ENCODE results near the gene RGS19.
A peak's percentile ranks its signal among the peaks of the same experiment; 100 is the strongest.

RGS19 gene

DNA sequence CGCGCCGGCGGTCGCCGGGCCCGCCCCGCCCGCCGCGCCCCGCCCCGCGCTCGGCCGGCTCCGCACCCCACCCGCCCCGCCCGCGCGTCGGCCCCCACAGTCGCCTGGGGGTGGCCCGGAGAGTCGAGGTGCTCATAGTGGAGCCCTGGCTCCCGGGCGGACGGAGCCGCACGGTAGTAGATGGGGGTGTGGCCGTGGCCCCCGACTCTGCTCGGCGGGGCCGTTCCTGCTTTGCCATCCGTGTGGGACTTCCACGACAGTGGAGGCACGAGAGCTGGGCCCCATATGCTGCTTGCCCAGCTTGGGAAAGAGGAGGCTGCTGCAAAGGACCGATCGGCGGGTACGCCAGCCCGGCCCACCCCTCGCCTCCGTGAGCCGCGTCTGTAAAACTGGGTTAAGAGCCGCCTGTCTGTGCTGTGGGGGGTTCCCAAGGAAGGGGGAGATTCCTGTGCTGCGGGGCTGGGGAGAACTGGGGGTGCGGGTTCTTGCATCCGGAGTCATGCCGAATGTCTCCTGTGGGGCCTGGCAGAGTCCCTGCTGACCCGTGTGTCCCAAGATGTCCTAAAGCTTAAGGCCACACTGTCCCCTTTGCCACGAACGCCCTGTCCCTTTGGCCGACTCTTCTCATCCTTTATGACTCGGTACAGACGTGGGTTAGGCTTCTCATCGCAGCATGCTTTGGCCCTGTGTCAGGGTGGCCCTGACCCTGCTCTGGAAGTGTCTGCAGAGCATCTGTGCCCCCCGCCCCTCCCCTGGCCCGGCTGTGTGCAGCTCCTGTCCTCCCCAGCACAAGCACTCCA is 895 bp upstream of the RGS19 start, which contains the start of gene OPRL1:
Gene OPRL1, plus strand, starts transcription at position 70 of the 800 bp plus-strand sequence. CDS start 12,639 bp downstream, outside the sequence.
- Mint-ChIP-seq H3K27me3 (ENCODE audit: low read depth, poor library complexity) (peaks cover 41% of the 10 kb centered on the region), H3K4me3 (peak within 1 kb of the TSS; percentile 82), H3K9me3 (no peaks in the 10 kb centered on the region), H3K36me3 (ENCODE audit: low read depth) (no peaks in the 10 kb centered on the region), H3K27ac (peak within 1 kb of the TSS; percentile 39), H3K4me1 (peaks cover 39% of the 10 kb centered on the region)
- TF ChIP-seq CTCF (IDR thresholded peaks at IDR 0.05), result no peak
- DNase-seq, result no peak

DNA sequence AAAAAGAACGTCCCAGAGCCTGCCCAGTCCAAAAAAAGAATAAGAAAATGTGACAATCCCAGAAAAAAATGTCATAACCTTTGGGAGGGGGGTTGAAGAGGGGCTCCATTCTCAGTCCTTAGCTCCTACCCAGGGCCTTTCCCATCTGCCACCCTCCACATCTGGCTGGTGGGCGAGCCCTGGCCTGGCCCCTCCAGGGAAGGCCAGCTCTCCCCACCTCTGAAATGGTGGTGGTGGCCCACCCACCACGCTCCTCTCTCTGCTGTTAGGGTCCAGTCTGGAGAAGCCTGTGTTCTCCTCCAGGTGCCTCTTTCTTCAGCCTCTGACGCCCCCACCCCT is 415 bp downstream of the RGS19 start:
- DNase-seq, result no peak
- peaks cover 29% of the 10 kb centered on the region for H3K27me3 Mint-ChIP-seq (ENCODE audit: low read depth, poor library complexity)
- no peak for TF ChIP-seq CTCF (IDR thresholded peaks at IDR 0.05)
- H3K36me3 Mint-ChIP-seq (ENCODE audit: low read depth), result no peaks in the 10 kb centered on the region
- no peaks in the 10 kb centered on the region for H3K9me3 Mint-ChIP-seq
- H3K4me1 Mint-ChIP-seq, result peaks cover 34% of the 10 kb centered on the region
- peak overlapping the region; percentile 71 for H3K4me3 Mint-ChIP-seq
- H3K27ac Mint-ChIP-seq, result no peak overlapping the region

DNA sequence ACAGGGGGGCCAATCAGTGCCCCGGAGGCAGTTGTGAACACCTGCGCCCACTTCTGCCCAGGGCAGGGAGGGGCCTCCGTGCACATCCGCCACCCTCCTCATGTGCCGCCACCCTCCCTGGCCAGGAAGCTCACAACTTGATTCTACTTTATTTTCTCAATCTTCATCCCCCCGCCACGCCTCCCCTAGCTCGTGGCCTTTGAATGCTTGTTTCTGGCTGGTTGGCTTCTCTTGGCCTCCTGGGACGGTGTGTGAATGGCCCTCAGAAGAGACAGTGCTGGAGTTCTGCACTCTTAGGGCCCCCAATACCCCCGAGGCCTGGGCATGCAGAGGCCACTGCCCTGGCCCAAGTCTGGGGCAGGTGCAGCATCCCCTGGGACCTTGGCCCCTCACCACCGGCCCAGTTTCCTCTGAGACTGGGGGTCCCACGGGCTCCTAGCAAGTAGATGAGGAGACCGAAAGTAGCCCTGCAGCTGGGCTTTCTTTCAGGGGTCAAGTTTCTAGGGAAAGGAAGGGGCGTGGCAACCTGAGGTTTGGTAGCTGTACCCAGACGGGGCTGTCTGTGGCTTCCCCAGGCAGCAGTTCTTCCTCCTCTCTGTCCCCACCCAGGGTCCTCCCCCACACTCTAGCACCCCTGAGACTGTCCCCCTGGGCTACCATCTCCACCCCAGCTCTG is 1.3 kb downstream of the RGS19 start:
- Mint-ChIP-seq H3K4me1 (peaks cover 34% of the 10 kb centered on the region), H3K36me3 (ENCODE audit: low read depth) (no peaks in the 10 kb centered on the region), H3K9me3 (no peaks in the 10 kb centered on the region), H3K4me3 (no peak overlapping the region), H3K27me3 (ENCODE audit: low read depth, poor library complexity) (peaks cover 24% of the 10 kb centered on the region), H3K27ac (no peak overlapping the region)
- no peak for TF ChIP-seq CTCF (IDR thresholded peaks at IDR 0.05)
- DNase-seq, result no peak

DNA sequence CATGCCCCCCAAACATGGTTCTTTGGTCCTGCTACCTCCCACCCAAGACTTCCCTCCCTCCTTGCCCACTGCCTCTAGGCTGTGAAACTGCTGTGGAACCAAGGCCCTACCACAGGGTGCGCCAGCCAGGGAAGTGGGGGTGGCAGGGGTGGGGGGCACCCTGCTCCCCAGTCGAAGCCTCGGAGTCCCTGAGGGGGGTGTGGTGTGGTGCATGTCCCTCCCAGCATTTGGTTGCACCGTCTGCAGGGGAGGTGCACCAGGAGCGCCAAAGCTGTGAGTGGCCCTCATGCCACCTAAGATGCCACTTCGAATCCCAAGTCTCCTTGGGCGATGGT is 1.8 kb downstream of the RGS19 start:
- TF ChIP-seq CTCF (IDR thresholded peaks at IDR 0.05), result no peak
- DNase-seq, result no peak

DNA sequence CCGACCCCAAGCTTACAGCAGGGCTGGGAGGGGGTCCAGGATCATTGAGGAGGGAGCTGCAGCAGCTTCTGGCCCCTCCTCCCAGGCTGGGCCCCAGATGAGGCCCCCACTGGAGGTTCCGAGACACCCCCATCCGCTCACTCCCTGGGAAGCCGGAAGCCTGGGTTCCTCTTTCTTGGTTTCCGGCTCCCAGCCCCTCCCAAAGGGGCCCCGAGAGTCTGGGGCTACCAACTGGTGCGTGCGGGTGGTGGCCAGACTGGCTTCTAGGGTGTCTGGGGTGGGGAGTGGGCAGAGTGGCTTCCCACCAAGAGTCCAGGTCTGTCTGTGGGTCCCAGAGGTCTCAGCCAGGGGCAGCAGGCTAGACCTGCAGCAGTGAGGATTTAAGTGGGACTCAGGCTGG is 2.2 kb downstream of the RGS19 start:
- Mint-ChIP-seq H3K4me3 (no peak overlapping the region), H3K36me3 (ENCODE audit: low read depth) (no peaks in the 10 kb centered on the region), H3K27ac (no peak overlapping the region), H3K9me3 (no peaks in the 10 kb centered on the region), H3K27me3 (ENCODE audit: low read depth, poor library complexity) (peaks cover 15% of the 10 kb centered on the region), H3K4me1 (peaks cover 27% of the 10 kb centered on the region)
- no peak for TF ChIP-seq CTCF (IDR thresholded peaks at IDR 0.05)
- DNase-seq, result no peak

More for the DNA sequence above, 1.8 kb downstream of the RGS19 start:
- peaks cover 31% of the 10 kb centered on the region for H3K4me1 Mint-ChIP-seq
- peaks cover 19% of the 10 kb centered on the region for H3K27me3 Mint-ChIP-seq (ENCODE audit: low read depth, poor library complexity)
- no peaks in the 10 kb centered on the region for H3K36me3 Mint-ChIP-seq (ENCODE audit: low read depth)
- no peak overlapping the region for H3K4me3 Mint-ChIP-seq
- H3K9me3 Mint-ChIP-seq, result no peaks in the 10 kb centered on the region
- H3K27ac Mint-ChIP-seq, result no peak overlapping the region

Data from nephron progenitor cell (in vitro differentiated cells).